ENCODE results near the gene MAD2L2.

DNA sequence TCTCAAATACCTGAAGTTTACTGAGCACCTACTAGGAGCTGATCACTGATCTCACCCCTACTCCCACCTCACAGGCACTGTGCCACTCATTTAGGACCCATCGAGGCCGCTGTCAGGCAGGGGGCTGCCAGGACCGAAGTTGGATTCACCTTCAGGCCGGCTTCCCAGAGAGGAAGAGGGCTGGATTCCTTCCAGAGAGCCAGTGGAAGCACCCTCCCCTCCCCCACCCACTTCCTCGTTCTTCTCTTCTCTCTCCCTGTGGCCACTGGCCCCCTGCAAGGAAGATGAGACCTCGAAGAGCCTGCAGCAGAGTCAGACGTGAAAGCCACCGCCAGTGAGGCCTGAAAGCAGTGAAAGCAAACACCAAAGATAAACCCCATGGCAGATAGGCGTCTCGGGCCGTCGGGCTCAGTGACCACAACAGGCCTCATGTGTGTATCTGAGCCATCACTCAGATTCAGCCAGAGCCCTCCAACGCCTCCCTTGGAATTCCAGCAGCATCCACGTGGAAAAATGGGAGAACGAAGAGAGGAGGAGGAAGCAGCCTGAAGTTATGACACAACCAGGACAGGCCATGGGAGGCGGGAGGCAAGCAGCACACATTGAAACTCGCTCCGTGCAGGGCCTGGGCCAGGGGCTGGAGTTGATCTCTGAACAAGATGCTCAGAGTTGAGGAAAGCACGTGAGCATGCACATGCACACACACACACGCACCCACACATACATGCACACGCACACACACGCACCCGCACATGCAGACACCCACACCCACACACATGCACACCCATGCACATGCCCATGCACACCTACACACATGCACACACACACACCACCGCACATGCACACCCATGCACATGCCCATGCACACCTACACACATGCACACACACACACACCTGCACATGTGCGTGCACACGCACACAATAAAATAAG is 48.8 kb upstream of the MAD2L2 start:
- TF ChIP-seq, protein P1, sequence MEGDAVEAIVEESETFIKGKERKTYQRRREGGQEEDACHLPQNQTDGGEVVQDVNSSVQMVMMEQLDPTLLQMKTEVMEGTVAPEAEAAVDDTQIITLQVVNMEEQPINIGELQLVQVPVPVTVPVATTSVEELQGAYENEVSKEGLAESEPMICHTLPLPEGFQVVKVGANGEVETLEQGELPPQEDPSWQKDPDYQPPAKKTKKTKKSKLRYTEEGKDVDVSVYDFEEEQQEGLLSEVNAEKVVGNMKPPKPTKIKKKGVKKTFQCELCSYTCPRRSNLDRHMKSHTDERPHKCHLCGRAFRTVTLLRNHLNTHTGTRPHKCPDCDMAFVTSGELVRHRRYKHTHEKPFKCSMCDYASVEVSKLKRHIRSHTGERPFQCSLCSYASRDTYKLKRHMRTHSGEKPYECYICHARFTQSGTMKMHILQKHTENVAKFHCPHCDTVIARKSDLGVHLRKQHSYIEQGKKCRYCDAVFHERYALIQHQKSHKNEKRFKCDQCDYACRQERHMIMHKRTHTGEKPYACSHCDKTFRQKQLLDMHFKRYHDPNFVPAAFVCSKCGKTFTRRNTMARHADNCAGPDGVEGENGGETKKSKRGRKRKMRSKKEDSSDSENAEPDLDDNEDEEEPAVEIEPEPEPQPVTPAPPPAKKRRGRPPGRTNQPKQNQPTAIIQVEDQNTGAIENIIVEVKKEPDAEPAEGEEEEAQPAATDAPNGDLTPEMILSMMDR (IDR thresholded peaks at IDR 0.05 in 2 of 3, conservative IDR thresholded peaks at IDR 0.05 in 1 of 3; ENCODE audit: borderline replicate concordance in 1 of 3, insufficient read depth in 1 of 3, low read depth in 2 of 3, low read length in 2 of 3) = no peak
- no peak for TF ChIP-seq ELF1 (IDR thresholded peaks at IDR 0.05; ENCODE audit: borderline replicate concordance, low read depth)
- no peak for TF ChIP-seq EZH2 (IDR thresholded peaks at IDR 0.05)
- no peak for TF ChIP-seq SIN3A (IDR thresholded peaks at IDR 0.05; ENCODE audit: low read depth)
- TF ChIP-seq POLR2A (IDR thresholded peaks at IDR 0.05; ENCODE audit: borderline replicate concordance, extremely low read depth, insufficient read depth, insufficient read length) = no peak
- TF ChIP-seq, protein P2, sequence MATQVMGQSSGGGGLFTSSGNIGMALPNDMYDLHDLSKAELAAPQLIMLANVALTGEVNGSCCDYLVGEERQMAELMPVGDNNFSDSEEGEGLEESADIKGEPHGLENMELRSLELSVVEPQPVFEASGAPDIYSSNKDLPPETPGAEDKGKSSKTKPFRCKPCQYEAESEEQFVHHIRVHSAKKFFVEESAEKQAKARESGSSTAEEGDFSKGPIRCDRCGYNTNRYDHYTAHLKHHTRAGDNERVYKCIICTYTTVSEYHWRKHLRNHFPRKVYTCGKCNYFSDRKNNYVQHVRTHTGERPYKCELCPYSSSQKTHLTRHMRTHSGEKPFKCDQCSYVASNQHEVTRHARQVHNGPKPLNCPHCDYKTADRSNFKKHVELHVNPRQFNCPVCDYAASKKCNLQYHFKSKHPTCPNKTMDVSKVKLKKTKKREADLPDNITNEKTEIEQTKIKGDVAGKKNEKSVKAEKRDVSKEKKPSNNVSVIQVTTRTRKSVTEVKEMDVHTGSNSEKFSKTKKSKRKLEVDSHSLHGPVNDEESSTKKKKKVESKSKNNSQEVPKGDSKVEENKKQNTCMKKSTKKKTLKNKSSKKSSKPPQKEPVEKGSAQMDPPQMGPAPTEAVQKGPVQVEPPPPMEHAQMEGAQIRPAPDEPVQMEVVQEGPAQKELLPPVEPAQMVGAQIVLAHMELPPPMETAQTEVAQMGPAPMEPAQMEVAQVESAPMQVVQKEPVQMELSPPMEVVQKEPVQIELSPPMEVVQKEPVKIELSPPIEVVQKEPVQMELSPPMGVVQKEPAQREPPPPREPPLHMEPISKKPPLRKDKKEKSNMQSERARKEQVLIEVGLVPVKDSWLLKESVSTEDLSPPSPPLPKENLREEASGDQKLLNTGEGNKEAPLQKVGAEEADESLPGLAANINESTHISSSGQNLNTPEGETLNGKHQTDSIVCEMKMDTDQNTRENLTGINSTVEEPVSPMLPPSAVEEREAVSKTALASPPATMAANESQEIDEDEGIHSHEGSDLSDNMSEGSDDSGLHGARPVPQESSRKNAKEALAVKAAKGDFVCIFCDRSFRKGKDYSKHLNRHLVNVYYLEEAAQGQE (IDR thresholded peaks at IDR 0.05; ENCODE audit: low read depth) = no peak
- TF ChIP-seq EZH2phosphoT487 (IDR thresholded peaks at IDR 0.05; ENCODE audit: borderline replicate concordance) = no peak
- TF ChIP-seq CEBPB (IDR thresholded peaks at IDR 0.05; ENCODE audit: low read depth) = no peak

Data from HCT116 (cell line).